Heart left ventricle (tissue), 16 donors: ENCODE results near the gene DPP10. TPM values are rescaled to one million over a fixed set of nuclear protein-coding genes. Genes with fewer than 3 reads are reported as not detected.

Experiments
- ATAC-seq, 4 donors: fragments of 200-7000 bp; cut with Tn5 transposase; one replicate each; pipeline ENCODE4 v1.9.1; 2020 to 2022; ENCODE audit warnings: moderate library complexity in 4 of 4, mild to moderate bottlenecking in 3 of 4, moderate number of reproducible peaks in 1 of 4
- DNase-seq, 5 donors: peaks; one replicate each; pipeline ENCODE4 v3.0.0-alpha.2; 2020
- H3K27ac ChIP-seq, 12 donors: fragments of 200-600 bp; sonication (generic) in 4 of 12; one replicate each; pipeline versions ENCODE4 v1.5.0 to v1.8.0; 2016 to 2022; ENCODE audit warnings: mild to moderate bottlenecking in 2 of 12
- H3K27me3 ChIP-seq, 9 donors: fragments of 200-600 bp; sonication (generic) in 2 of 9; one replicate each; pipeline versions ENCODE4 v1.5.1 to v1.8.0; 2016 to 2022; ENCODE audit warnings: mild to moderate bottlenecking in 3 of 9
- H3K36me3 ChIP-seq, 9 donors: fragments of 200-600 bp; sonication (generic) in 2 of 9; one replicate each; pipeline versions ENCODE4 v1.5.0 to v1.8.0; 2018 to 2022; ENCODE audit warnings: mild to moderate bottlenecking in 2 of 9
- H3K4me1 ChIP-seq, 12 donors: fragments of 200-600 bp; sonication (generic) in 4 of 12; one replicate each; pipeline versions ENCODE4 v1.5.0 to v1.8.0; 2016 to 2022; ENCODE audit warnings: mild to moderate bottlenecking in 3 of 12
- H3K4me3 ChIP-seq, 12 donors: fragments of 200-600 bp; sonication (generic) in 4 of 12; one replicate each; pipeline versions ENCODE4 v1.5.0 to v1.8.0; 2017 to 2022; ENCODE audit warnings: mild to moderate bottlenecking in 9 of 12, moderate library complexity in 4 of 12
- H3K9me3 ChIP-seq, 12 donors: fragments of 200-600 bp; sonication (generic) in 4 of 12; one replicate each; pipeline versions ENCODE4 v1.5.0 to v1.8.0; 2016 to 2022; ENCODE audit warnings: mild to moderate bottlenecking in 1 of 12
- POLR2A ChIP-seq, 2 donors: fragments of 450-650 bp; IDR thresholded peaks; one replicate each; pipeline ENCODE4 v1.6.1; 2017; ENCODE audit warnings: antibody characterized with exemption in 2 of 2, mild to moderate bottlenecking in 2 of 2, moderate library complexity in 2 of 2
- WGBS, 4 donors: extraction: QIAGEN DNeasy Blood & Tissue Kit in 2 of 4; methylation state at CpG; one replicate each; pipeline versions ENCODE4 v1.1.5 to v1.1.7; 2013 to 2018; 5-methylcytosine and 5-hydroxymethylcytosine counted together
- intact Hi-C, 10 donors: fragments of 100-400 bp; cut with DNase I; formaldehyde crosslinking; loops; one replicate each; pipeline versions ENCODE4 v1.11.1 to v1.14.2; 2022
- polyA plus RNA-seq, 2 donors: library from polyadenylated mRNA; stranded (reverse); fragments of 200-250 nt; gene quantifications; one replicate each; pipeline ENCODE4 v1.2.3, GENCODE V29; 2013
- total RNA-seq, 9 donors: library from RNA; depleted of rRNA in 2 of 9; stranded (reverse); fragments of >200 nt in 2 of 9; fragmentation: NEBNext Ultra II Directional in 3 of 9; extraction: Animal tissue kit (Norgen Biotek cat#: 25700) in 3 of 9; gene quantifications; one replicate each; pipeline versions ENCODE4 v1.1.0 to v1.2.4, GENCODE V29; 2016 to 2023
- TF ChIP-seq, protein P1 (sequence below), 12 donors: fragments of 200-600 bp; sonication (generic) in 4 of 12; IDR thresholded peaks; one replicate each; pipeline versions ENCODE4 v1.5.0 to v1.8.0; 2018 to 2022; ENCODE audit warnings: antibody characterized with exemption in 12 of 12, mild to moderate bottlenecking in 5 of 12
- donor health status: ischemic (EF 13 %, LVEDD 7.1; RV severe dilation, severe dysfunction).
- donor health status: healthy with polysubstance abuse.
- donor health status: DM: no; HTN: yes; CAD: no.
- donor health status: DM: no; HTN: no; CAD: no.
- donor health status: ischemic (EF 25% LVEDD 6.9; RV normal size, moderate dysfunction).
- donor health status: ischemic (EF 25% LVEDD 5.7; RV mildly dilated, moderate dysfunction).
- donor health status: healthy.
- donor health status: DM: yes; HTN: yes; CAD: no.
- donor health status: ischemic (EF 35%, LVEDD 5.7; RV mildly dilated, moderate dysfunction).
- donor health status: nonischemic (EF 11% LVEDD 7.7; RV severe dilation, severe dysfunction).
- donor health status: DM: yes; HTN: yes; CAD: no.
- donor health status: PGD.
- donor health status: ischemic (EF 29% LVEDD 5.4; RV normal size, mild dysfunction).
- donor health status: nonischemic (EF 23%, LVEDD 6.1; RV moderate dilation, normal function).

Gene DPP10
- total and polyA plus RNA-seq, 11 donors: 0.88 TPM; not detected in 10

DNA sequence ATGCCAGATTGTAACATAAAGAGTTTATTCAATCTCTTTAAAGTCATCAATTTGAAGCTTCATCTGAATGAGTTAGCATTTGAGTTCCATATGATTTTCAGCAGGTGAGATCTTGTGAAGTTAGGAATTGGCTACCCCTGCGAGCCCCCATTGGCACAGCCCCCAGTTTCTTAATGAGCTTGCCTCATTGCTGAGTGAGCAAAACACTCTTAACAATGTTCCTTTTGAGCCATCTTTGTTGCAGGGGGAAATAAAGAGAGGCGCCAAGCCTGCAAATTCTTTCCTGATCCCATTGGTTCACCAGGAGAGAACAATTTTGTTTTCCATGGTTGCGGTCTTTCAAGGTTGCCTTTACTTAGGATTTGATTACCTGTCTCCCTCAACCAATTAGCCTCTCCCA, 18.7 kb downstream of the DPP10 start:
- H3K27ac ChIP-seq: no peak overlapping the region
- no peaks in the 10 kb centered on the region for H3K36me3 ChIP-seq
- no peaks in the 10 kb centered on the region for H3K9me3 ChIP-seq
- H3K27me3 ChIP-seq: no peaks in the 10 kb centered on the region
- 80 to 92% (median 87%) methylated on average over 3 of the region's 3 CpGs for WGBS, 4 donors
- H3K4me1 ChIP-seq: no peaks in the 10 kb centered on the region
- intact Hi-C loops: no loop called here
- no peak for TF ChIP-seq POLR2A (IDR thresholded peaks at IDR 0.05)
- TF ChIP-seq, protein P1, sequence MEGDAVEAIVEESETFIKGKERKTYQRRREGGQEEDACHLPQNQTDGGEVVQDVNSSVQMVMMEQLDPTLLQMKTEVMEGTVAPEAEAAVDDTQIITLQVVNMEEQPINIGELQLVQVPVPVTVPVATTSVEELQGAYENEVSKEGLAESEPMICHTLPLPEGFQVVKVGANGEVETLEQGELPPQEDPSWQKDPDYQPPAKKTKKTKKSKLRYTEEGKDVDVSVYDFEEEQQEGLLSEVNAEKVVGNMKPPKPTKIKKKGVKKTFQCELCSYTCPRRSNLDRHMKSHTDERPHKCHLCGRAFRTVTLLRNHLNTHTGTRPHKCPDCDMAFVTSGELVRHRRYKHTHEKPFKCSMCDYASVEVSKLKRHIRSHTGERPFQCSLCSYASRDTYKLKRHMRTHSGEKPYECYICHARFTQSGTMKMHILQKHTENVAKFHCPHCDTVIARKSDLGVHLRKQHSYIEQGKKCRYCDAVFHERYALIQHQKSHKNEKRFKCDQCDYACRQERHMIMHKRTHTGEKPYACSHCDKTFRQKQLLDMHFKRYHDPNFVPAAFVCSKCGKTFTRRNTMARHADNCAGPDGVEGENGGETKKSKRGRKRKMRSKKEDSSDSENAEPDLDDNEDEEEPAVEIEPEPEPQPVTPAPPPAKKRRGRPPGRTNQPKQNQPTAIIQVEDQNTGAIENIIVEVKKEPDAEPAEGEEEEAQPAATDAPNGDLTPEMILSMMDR (IDR thresholded peaks at IDR 0.05): no peak
- no peak overlapping the region for H3K4me3 ChIP-seq
- no peak for DNase-seq
- ATAC-seq: no peak

DNA sequence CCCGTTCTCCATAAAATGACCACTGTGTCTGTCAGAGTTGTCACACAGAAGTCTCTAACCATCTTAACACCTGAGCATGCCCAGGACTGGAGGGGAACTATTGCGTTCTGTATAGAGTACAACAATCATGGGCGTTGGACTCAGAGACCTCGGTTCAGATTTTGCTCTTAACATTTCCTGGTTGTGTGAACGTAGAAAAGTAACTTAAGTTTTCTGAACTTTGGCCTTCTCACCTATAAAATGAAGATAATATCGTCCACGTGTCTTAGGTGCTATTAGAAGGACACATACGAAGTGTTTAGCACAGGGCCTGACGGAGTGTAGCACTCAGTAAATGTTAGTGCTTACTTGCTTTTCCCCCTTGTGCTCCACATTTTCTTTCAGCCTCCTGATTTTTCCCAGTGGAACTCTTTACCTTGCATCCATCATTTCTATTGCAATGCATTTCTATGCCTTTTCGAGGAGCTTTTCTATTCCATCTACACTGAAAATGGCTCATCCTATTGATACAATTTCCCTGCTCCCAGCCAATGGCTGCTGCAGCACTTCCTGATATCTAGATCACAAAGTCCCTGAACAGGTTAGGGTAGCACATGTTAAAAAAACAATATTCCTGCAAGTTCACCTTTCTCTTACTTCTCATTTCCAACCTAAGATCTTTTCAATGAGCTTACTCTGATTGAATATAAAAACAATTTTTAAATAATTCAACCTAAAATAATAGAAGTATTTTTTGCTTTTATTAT, 22.7 kb downstream of the DPP10 start:
- WGBS, 4 donors: 84 to 87% (median 86%) methylated on average over 10 of the region's 10 CpGs
- Histone ChIP-seq H3K4me1 (no peaks in the 10 kb centered on the region), H3K9me3 (no peaks in the 10 kb centered on the region), H3K4me3 (no peak overlapping the region), H3K27ac (no peak overlapping the region), H3K36me3 (no peaks in the 10 kb centered on the region), H3K27me3 (no peaks in the 10 kb centered on the region)
- DNase-seq (no peak), ATAC-seq (no peak)
- TF ChIP-seq, protein P1 (IDR thresholded peaks at IDR 0.05): no peak
- TF ChIP-seq POLR2A (IDR thresholded peaks at IDR 0.05): no peak
- intact Hi-C loops: no loop called here

- no peak for ATAC-seq
- no peaks in the 10 kb centered on the region for H3K4me1 ChIP-seq
- H3K27me3 ChIP-seq: no peaks in the 10 kb centered on the region
- intact Hi-C loops: no loop called here
- H3K9me3 ChIP-seq: no peaks in the 10 kb centered on the region
- no peak for DNase-seq
- TF ChIP-seq, protein P1 (IDR thresholded peaks at IDR 0.05): no peak
- no peak for TF ChIP-seq POLR2A (IDR thresholded peaks at IDR 0.05)
- no peak overlapping the region for H3K27ac ChIP-seq
- H3K36me3 ChIP-seq: no peaks in the 10 kb centered on the region
- 76 to 86% (median 78%) methylated on average over 4 of the region's 4 CpGs for WGBS, 4 donors
- no peak overlapping the region for H3K4me3 ChIP-seq
These were observed 25.9 kb downstream of the DPP10 start for GRCh38 chr2:114468343-114468742.

DNA sequence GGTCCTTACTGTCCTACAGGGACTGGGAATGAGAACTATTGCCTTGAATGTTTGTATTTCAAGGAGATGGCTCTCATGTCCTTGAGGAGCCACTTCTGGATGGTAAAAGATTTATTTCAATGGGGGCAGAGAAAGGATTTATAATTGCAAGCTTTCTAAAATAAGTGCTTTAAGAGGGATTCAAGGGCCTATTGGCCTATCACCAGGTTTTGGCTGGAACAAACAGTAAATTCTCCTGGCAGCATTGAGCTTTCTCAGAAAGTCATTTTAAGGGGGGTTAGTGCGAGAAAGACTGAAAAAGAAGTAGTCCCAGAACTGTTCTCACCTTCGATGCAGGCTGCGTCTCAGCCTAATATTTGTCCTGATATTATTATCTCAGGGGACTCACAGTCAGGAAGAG, 29.8 kb downstream of the DPP10 start:
- ATAC-seq: no peak

More for the DNA sequence above, 29.8 kb downstream of the DPP10 start:
- Histone ChIP-seq H3K27me3 (no peaks in the 10 kb centered on the region), H3K9me3 (no peaks in the 10 kb centered on the region), H3K4me1 (no peaks in the 10 kb centered on the region), H3K27ac (no peak overlapping the region), H3K4me3 (no peak overlapping the region), H3K36me3 (no peaks in the 10 kb centered on the region)
- no peak for TF ChIP-seq POLR2A (IDR thresholded peaks at IDR 0.05)
- TF ChIP-seq, protein P1 (IDR thresholded peaks at IDR 0.05): no peak
- intact Hi-C loops: no loop called here
- whole genome bisulfite sequencing, 4 donors: 72 to 82% (median 77%) methylated on average over 3 of the region's 3 CpGs
- DNase-seq: no peak
